HCT116 (cell line): ENCODE data around the gene CCDC57. TPM values are rescaled to one million over a fixed set of nuclear protein-coding genes. Genes with fewer than 3 reads are reported as not detected.

Experiments used
- ATAC-seq: fragments of 200-7000 bp; cut with Tn5 transposase; 2 replicates; pipeline ENCODE4 v1.9.1; 2020; ENCODE audit warnings: mild to moderate bottlenecking, moderate library complexity
- BruUV-seq: library from RNA; stranded (reverse); fragments of 400-500 nt; replicated peaks from 2 replicates; lab custom pipeline; 2021; lab: Mats Ljungman, UMichigan
- CTCF ChIA-PET: fragments of 300-600 bp; sonication (Branson Sonifier 250); formaldehyde crosslinking; loops from one replicate; lab custom pipeline; 2021; ENCODE audit warnings: antibody characterized with exemption; lab: Charles Lee
- POLR2A ChIA-PET: fragments of 300-600, 350-600 bp; sonication (Branson Sonifier 250); formaldehyde crosslinking; loops from one replicate; lab custom pipeline; 2021; ENCODE audit warnings: antibody characterized with exemption; lab: Charles Lee
- RAD21 ChIA-PET, 2 experiments: fragments of 300-600 bp; sonication (Branson Sonifier 250); formaldehyde crosslinking; loops; one replicate each; lab custom pipeline; 2023; ENCODE audit warnings: low total read pairs in 2 of 2; ENCODE audit not compliant: uncharacterized antibody in 2 of 2, unreplicated experiment in 2 of 2, low non-redundant PET in 1 of 2; lab: Charles Lee
- DNase-seq: peaks from one replicate; pipeline ENCODE4 v3.0.0-alpha.2; 2010; ENCODE audit warnings: low read depth, low spot score
- H2AFZ ChIP-seq: fragments of 200-600 bp; shearing (Covaris generic), sonication (generic); 2 replicates; pipeline ENCODE4 v1.6.1; 2017; ENCODE audit warnings: low read depth, mixed run types, mixed read lengths, antibody characterized with exemption, low read length; ENCODE audit not compliant: poor library complexity, severe bottlenecking
- H3K27ac ChIP-seq: 2 replicates; pipeline ENCODE4 v1.5.1; 2012; ENCODE audit warnings: low read depth, low read length
- H3K27me3 ChIP-seq: fragments of 200-600 bp; sonication (generic); 2 replicates; pipeline ENCODE4 v1.6.1; 2016; ENCODE audit warnings: mixed run types, low read length, mixed read lengths; ENCODE audit not compliant: insufficient read depth
- H3K36me3 ChIP-seq, 2 experiments: fragments of 200-500 bp in 1 of 2; fragments of 200-600 bp in 1 of 2; sonication (Bioruptor generic) in 1 of 2; sonication (generic) in 1 of 2; 2 replicates each; pipeline versions ENCODE4 v1.5.1 to v1.6.1; 2014 to 2016; ENCODE audit warnings: low read length in 2 of 2, inconsistent platforms in 1 of 2, mixed read lengths in 1 of 2, mixed run types in 1 of 2; ENCODE audit not compliant: insufficient read depth in 2 of 2, control insufficient read depth in 1 of 2
- H3K4me1 ChIP-seq, 2 experiments: fragments of 200-600 bp in 1 of 2; sonication (generic) in 1 of 2; 2 replicates each; pipeline versions ENCODE4 v1.5.1 to v1.6.1; 2012 to 2017; ENCODE audit warnings: low read length in 2 of 2, inconsistent platforms in 1 of 2, mild to moderate bottlenecking in 1 of 2, mixed read lengths in 1 of 2, mixed run types in 1 of 2, moderate library complexity in 1 of 2; ENCODE audit not compliant: insufficient read depth in 2 of 2, control insufficient read depth in 1 of 2
- H3K4me2 ChIP-seq: fragments of 200-600 bp; sonication (generic); 2 replicates; pipeline ENCODE4 v1.6.1; 2017; ENCODE audit warnings: mixed run types, low read length, mixed read lengths
- H3K4me3 ChIP-seq, 2 experiments: fragments of 200-600 bp in 1 of 2; sonication (generic) in 1 of 2; replicated peaks in 1 of 2; 2 replicates each; pipeline ENCODE4 v1.5.1; 2011 to 2016; ENCODE audit warnings: low read length in 2 of 2, control low read depth in 1 of 2, low read depth in 1 of 2, mild to moderate bottlenecking in 1 of 2, mixed read lengths in 1 of 2, mixed run types in 1 of 2
- H3K79me2 ChIP-seq: fragments of 200-600 bp; sonication (generic); 2 replicates; pipeline ENCODE4 v1.6.1; 2017; ENCODE audit warnings: mild to moderate bottlenecking, mixed run types, low read length, moderate library complexity, mixed read lengths; ENCODE audit not compliant: insufficient read depth
- H3K9ac ChIP-seq: fragments of 200-600 bp; sonication (generic); 2 replicates; pipeline ENCODE4 v1.6.1; 2016; ENCODE audit warnings: low read length, mixed read lengths
- H3K9me2 ChIP-seq: fragments of 200-600 bp; sonication (generic), shearing (Covaris generic); 2 replicates; pipeline ENCODE4 v1.6.1; 2017; ENCODE audit warnings: mixed run types, mild to moderate bottlenecking, moderate library complexity; ENCODE audit not compliant: insufficient read depth
- H3K9me3 ChIP-seq, 2 experiments: fragments of 200-500 bp in 1 of 2; fragments of 200-600 bp in 1 of 2; sonication (Bioruptor generic) in 1 of 2; sonication (generic) in 1 of 2; 2 replicates each; pipeline ENCODE4 v1.6.1; 2014 to 2017; ENCODE audit warnings: low read length in 2 of 2, mixed read lengths in 2 of 2, inconsistent platforms in 1 of 2, low read depth in 1 of 2, mild to moderate bottlenecking in 1 of 2, mixed run types in 1 of 2, moderate library complexity in 1 of 2; ENCODE audit not compliant: control insufficient read depth in 1 of 2, insufficient read depth in 1 of 2
- H4K20me1 ChIP-seq: fragments of 200-600 bp; sonication (generic), shearing (Covaris generic); 2 replicates; pipeline ENCODE4 v1.6.1; 2017; ENCODE audit warnings: mixed run types, mild to moderate bottlenecking, moderate library complexity; ENCODE audit not compliant: insufficient read depth
- CBX3 ChIP-seq: IDR thresholded peaks from 2 replicates; pipeline ENCODE4 v1.6.1; 2012; ENCODE audit warnings: low read depth
- EZH2phosphoT487 ChIP-seq: fragments of 200-600 bp; IDR thresholded peaks from 2 replicates; pipeline ENCODE4 v1.6.1; 2018; ENCODE audit warnings: antibody characterized with exemption, borderline replicate concordance
- FOSL1 ChIP-seq: IDR thresholded peaks from 2 replicates; pipeline ENCODE4 v1.6.1; 2012; ENCODE audit warnings: low read depth
- JUND ChIP-seq: IDR thresholded peaks from 2 replicates; pipeline ENCODE4 v1.6.1; 2012
- POLR2A ChIP-seq: IDR thresholded peaks from 2 replicates; pipeline ENCODE4 v1.7.0; 2011; ENCODE audit warnings: borderline replicate concordance; ENCODE audit not compliant: insufficient read depth, insufficient read length; ENCODE audit errors: extremely low read depth
- SIN3A ChIP-seq: IDR thresholded peaks from 2 replicates; pipeline ENCODE4 v1.6.1; 2012; ENCODE audit warnings: low read depth
- intact Hi-C: fragments of 100-400 bp; cut with micrococcal nuclease; formaldehyde crosslinking; loops from 2 replicates; pipeline ENCODE4 v1.10.0; 2022
- total RNA-seq: library from RNA; stranded (reverse); gene quantifications from one replicate; pipeline ENCODE4 v1.2.1, GENCODE V29; 2021; ENCODE audit not compliant: unreplicated experiment
- TF ChIP-seq, protein P1 (sequence below), 3 experiments: fragments of 200-600 bp in 1 of 3; sonication (generic) in 1 of 3; IDR thresholded peaks in 2 of 3; conservative IDR thresholded peaks in 1 of 3; 2 replicates each; pipeline ENCODE4 v1.5.1; 2012 to 2017; ENCODE audit warnings: low read depth in 2 of 3, low read length in 2 of 3, antibody characterized with exemption in 1 of 3, borderline replicate concordance in 1 of 3, control low read depth in 1 of 3, mild to moderate bottlenecking in 1 of 3, mixed read lengths in 1 of 3, mixed run types in 1 of 3, moderate library complexity in 1 of 3; ENCODE audit not compliant: insufficient read depth in 1 of 3
- TF ChIP-seq, protein P2 (sequence below): IDR thresholded peaks from 2 replicates; pipeline ENCODE4 v1.6.1; 2012

Gene CCDC57
- total RNA-seq, 1 experiment from 2014 or later, result 143 TPM

DNA sequence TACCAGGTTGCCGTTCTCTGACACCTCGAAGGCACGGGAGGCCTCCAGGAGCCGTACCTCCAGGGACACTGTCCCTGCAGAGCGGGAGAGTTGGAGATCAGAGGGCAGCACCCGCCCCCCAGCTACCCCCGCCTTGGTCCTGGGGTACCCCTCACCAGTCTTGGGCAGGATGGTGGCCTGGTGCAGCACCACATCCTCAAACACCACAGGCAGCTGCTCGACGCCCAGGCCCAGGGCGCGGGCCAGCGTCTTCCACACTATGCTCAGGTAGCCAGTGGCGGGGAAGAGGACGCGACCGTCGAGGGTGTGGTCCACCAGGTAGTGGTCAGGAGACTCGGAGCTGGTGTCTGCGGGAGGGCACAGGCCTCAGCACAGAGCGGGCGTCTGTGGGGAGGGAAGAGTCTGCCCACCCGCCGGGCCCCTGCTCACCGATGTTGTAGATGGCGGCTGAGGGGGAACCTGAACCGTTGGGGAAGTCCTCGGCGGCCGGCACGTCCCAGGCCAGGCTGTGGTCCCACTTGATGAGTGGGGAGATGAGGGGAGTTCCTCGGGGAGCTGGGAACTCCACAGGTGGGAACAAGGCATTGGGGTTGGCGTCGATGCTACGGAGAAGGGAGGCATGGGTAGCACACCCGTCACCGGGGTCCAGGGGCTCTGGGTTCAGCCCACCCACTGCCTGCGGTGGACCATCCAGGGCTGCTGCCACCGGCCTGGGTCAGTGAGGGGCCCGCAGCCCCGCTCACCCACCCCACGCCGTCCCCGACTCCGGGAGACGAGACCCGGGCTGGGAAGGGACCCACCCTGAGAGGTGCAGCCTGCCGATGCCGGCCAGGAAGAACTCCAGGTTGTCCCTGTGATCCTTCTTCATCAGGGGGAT lies 124.4 kb downstream of the CCDC57 start:
- ATAC-seq (no peak), DNase-seq (no peak)
- intact Hi-C loops, result no loop called here
- Histone ChIP-seq H3K9me2 (no peaks in the 10 kb centered on the region), H3K27me3 (no peaks in the 10 kb centered on the region), H3K9ac (no peak overlapping the region), H4K20me1 (peaks cover 5% of the 10 kb centered on the region; the same call in 1 of the 2 replicates), H3K4me2 (no peak overlapping the region), H3K4me3 (no peak overlapping the region), H3K9me3 (no peaks in the 10 kb centered on the region), H2AFZ (no peak overlapping the region), H3K36me3 (peaks cover 78 to 100% of the 10 kb centered on the region in 2 experiments), H3K4me1 (no peaks in the 10 kb centered on the region), H3K27ac (peak overlapping the region; percentile 14; the same call in 1 of the 2 replicates), H3K79me2 (peaks cover 76% of the 10 kb centered on the region)
- BruUV-seq, result no TSS peak
- TF ChIP-seq, protein P1, sequence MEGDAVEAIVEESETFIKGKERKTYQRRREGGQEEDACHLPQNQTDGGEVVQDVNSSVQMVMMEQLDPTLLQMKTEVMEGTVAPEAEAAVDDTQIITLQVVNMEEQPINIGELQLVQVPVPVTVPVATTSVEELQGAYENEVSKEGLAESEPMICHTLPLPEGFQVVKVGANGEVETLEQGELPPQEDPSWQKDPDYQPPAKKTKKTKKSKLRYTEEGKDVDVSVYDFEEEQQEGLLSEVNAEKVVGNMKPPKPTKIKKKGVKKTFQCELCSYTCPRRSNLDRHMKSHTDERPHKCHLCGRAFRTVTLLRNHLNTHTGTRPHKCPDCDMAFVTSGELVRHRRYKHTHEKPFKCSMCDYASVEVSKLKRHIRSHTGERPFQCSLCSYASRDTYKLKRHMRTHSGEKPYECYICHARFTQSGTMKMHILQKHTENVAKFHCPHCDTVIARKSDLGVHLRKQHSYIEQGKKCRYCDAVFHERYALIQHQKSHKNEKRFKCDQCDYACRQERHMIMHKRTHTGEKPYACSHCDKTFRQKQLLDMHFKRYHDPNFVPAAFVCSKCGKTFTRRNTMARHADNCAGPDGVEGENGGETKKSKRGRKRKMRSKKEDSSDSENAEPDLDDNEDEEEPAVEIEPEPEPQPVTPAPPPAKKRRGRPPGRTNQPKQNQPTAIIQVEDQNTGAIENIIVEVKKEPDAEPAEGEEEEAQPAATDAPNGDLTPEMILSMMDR (IDR thresholded peaks at IDR 0.05 in 2 of 3, conservative IDR thresholded peaks at IDR 0.05 in 1 of 3; ENCODE audit: borderline replicate concordance in 1 of 3, insufficient read depth in 1 of 3, low read depth in 2 of 3, low read length in 2 of 3), result no peak
- TF ChIP-seq, protein P2, sequence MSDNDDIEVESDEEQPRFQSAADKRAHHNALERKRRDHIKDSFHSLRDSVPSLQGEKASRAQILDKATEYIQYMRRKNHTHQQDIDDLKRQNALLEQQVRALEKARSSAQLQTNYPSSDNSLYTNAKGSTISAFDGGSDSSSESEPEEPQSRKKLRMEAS, result no peak
- TF ChIP-seq FOSL1 (no peak), SIN3A (no peak), JUND (no peak), EZH2phosphoT487 (no peak), CBX3 (no peak), POLR2A (no peak)
- POLR2A ChIA-PET, result no interaction called here
- RAD21 ChIA-PET, result no interaction called here
- CTCF ChIA-PET, result no interaction called here
